ENCODE results near the gene JARID2.

Gene JARID2

DNA sequence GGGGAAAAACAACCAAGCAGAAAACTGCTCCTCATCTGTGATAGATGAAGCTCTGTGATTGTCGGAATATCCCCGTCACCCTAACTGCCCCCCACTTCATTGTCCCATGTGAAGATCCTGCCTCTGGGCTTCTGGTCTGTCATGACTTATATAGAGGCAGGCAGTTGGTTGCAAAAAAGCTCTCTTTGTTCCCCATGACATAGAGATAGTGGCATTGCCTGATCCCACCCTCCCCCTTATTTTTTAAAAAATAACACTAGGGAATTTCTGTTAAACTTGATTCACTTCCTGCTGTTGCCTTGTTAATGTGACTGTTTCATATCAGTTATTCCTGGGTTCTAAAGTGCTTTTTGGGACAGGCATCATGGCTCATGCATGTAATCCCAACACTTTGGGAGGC is 203.1 kb downstream of the JARID2 start:
- no peak for DNase-seq

DNA sequence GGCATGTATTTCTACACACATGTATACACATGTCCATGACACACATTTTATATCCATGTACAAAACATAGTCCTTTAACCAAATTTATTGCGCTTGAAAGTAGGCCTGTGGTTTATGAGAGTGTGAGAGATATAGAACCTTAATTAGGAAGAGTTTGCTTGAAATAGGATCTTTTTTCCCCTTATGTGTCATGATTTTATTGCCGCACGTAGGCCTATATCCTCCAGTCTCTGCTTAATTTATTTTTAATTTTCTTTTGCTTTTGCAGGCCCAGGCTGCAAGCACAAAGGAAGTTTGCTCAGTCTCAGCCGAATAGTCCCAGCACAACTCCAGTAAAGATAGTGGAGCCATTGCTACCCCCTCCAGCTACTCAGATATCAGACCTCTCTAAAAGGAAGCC is 205.9 kb downstream of the JARID2 start:
- DNase-seq = no peak

DNA sequence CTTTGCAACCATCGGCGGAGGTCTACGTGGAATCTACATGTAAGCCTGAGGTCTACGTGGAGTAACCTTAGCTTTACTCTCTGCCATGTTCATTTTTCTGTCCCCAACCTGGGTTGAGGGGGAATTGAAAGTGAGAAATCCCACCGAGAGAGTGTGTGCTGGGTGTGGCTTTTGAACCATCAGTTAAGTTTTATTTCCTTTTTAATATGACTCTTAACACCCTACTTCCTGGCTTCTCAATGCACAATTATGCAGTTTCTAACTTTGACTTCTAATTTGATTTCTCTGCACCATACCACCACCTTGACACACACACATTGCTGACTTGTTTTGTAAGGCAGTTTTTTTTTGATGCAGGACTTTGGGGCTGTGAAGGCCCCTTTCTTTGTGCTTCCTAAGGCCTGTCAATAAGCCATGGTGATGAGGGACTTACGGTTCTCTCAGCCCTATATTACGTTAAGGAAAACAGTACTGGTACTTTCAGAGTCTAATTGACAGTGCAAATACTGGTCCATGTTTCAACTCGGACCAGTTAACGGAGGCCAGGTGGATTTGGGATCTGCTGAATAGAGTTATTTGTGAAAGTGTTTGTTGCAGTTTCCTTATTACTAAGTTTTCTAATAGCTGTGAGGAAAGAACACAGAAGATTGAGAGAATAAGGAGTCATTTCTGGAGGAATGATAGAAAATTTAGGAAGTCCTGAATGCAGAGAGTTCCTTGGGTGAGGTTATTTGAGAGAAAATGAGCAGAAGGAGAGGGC is 206.5 kb downstream of the JARID2 start:
- DNase-seq = no peak

DNA sequence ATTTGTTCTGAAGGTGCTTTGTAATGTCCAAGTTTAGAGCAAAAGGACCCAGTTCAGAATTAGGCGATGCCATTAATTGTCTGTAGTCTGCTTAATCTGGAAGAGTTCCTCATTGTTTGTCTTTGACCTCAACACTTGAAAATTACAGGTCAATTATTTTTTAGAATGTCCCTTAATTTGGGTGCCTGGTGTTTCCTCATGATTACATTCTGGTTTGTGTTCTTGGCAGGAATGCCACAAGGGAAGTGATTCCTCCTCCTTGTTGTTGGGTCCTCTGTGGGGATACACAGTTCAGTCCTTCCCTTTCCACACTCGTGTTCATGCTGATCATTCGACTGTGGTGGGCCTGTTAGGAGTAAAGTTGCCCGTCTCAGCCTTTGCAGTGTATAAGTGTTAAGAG is 207.3 kb downstream of the JARID2 start:
- no peak for DNase-seq

DNA sequence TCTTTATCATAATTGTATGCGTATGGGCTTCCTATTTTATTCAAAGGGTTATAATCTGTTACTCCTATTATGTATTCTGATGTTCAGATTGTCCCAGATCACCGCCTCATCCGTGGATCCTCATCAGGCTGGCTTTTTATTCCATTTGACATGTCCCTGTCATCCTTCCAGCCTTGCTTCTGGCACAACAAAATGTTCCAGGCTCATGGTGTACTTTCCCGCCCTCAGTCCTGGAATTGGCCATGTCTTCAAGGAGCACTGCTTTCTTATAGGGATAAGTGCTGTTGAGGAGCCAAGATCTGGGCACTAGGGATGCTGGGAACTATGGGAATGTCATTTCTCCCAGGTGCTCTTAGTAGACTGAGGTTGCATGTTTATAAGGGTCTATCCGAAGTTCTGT is 207.8 kb downstream of the JARID2 start:
- no peak for DNase-seq

DNA sequence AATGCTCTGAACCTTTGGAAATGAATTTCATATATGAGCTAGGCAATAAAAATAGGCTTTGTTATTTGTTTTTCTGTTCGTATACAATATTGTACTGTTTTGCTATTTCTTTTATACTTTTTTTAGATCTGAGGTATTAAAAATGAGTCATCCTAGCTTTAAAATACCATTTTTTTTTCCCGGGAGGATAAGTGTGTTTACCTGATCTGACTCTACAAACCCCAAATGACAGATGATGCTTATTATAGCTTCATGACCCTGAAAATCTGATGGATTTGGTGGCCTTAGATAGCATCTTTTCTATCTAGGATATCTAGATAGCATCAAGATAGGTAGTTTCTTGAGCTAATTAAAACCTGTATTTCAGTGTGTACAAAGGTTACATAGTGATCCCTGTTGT is 210.6 kb downstream of the JARID2 start:
- DNase-seq = no peak

DNA sequence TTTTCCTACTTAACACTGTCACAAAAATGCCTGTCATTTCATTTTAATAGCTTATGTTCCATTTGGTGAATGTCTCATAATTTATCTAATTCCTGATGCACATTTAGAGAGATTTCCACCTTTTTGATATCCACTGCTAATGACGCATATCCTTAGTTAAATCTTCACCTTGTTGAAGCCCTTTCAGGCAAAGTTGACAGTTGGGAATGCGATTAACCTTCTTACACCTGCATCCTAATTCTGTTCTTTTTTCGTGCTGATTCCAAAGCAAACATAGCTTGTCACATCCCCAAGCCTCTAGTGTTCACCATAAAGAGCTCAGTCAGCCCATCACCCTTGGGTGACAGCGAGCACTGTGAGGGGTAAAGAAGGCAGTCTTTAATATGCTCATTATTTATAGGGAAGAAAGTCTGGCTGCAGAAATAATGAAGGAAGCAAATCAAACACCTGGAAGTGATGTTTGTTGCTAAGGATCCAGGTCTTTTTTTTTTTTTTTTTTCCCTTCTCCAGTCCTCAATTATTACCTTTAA is 211.3 kb downstream of the JARID2 start:
- DNase-seq = no peak

DNA sequence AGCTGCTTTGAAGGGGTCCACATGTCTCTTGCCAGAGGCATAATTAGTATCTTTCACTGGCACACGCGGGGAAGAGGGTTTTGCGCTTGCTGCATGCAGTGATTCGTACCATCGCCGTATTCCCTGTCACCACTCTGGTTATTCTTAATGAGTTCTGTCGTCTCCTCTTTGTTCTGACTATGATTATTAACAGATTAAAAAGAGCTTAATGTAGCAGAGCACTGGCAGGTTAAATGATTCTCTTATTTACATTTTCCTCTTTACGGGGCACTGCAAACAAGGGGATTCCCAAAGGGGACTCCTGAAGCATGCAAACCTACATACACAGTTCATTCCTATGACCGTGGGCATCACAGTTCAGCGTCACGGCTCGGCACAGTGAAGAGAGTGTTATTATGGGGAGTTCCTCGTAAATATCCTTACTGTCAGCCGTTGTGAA is 212.2 kb downstream of the JARID2 start:
- DNase-seq = no peak

DNA sequence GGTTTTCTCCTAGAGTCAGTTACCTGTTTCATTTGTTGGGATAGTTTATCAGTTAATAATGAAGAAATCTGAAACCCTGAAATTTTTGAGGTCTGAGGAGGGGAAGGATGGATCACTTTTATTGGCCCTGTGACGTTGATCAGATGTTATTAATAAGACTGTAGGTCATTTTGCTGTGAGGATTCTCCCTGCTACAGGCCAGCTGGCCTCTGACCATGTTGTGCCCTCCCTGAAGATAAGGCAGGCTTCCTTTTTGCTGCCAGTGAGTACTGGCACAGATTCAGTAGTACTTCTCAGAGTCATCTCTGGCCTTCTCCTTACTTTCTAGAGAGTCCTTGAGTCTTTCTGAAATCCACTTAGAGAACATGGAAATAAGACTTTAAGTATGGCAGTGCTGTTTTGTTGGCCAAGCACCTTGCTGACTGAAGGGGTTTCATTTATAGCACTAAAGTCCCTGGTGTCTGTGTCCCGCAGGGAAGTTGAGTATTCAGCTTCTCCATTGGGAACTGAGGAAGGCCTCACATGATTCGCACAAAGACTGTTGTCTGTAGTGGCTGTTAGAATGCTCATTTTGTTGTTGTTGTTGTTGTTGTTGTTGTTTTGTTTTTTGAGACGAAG is 214.3 kb downstream of the JARID2 start:
- DNase-seq = no peak

DNA sequence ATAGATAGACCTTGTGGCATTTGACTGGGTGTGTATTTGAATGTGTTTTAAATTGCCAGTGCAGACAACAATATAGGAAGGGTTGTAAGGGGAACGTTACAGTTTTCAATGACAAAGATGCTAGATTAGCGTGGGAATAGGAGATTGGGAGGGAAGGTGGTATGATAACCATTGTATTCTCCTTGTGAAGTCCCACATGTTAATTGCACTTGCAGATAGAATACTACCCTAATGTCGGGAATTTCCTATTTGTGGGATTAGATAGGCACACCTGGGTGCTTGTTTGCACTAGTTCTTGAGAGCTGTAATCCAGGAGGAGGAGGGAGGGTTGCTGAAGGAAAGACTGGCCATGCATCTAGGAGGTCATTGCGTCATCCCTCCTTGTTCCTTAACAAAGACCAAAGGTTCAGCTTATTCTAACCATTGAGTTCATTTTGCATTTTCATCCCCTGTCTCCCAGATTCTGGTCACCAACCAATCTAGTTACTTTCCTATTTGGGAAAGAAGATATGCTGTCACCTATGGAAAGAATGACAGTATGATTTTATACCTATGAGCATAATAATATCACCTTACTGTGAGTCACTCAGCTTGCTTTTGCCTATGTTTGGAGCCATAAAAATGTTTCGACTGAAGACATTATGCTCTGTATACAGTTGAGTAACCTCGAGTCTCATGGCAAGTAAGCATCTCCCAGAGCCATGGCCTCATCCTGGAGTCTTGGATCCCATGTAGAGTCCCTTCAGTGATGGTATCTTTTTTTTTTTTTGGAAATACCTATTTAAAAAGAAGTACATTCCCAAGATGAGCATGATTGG is 215.5 kb downstream of the JARID2 start:
- DNase-seq = no peak

DNA sequence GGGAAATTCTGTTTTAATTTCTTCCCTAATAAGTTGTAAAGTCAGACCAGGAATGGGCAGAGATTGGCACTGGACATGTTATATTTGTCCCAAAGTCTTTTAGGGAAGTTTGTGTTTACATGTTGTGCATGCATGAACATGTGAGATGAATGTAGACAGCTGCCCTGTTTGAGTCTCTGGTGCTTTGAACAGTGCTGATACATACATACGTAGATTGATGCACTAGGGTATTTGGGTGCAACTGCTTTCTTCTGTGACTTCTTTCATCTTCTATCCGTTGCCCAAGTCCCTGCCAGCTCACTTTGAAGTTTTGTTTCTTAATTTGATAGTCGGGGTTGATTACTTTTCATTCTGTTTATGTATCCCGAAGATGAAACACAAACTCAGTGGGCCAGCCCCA is 216.4 kb downstream of the JARID2 start:
- no peak for DNase-seq

DNA sequence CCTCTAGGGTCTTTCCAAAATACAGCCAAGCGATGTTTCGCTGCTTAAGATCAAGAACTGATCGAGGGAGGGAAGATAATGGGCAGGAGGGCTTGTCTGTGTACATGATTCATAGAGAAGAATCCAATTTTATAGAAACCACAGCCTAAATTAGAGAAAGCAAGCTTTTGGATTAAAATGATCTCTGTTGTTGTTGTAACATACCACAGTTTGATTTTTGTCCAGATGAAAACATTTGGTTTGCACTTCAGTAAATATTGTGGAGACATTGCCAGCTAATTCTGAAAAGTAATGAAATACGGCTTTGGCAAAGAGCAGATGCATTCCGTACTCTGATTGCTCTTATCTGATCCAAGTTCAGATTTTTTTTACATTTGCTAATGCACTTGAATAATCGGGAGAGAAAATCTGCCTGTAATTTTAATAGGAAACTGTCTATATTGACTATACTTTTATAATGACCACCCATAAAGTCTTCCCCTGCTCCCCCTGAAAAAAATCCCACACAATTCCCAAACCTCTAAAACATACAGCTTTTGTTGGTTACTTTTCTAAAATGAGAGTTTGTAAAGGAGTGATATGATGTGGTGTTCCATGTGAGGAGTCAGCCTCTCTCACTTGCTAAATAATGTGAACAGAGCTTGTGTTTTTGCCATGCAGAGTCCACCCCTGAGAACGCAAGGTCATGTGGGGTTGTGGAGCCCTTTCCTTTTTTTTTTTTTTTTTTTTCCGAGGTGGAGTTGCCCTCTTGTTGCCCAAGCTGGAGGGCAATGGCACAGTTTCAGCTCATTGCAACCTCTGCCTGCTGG is 217.1 kb downstream of the JARID2 start:
- DNase-seq = no peak

DNA sequence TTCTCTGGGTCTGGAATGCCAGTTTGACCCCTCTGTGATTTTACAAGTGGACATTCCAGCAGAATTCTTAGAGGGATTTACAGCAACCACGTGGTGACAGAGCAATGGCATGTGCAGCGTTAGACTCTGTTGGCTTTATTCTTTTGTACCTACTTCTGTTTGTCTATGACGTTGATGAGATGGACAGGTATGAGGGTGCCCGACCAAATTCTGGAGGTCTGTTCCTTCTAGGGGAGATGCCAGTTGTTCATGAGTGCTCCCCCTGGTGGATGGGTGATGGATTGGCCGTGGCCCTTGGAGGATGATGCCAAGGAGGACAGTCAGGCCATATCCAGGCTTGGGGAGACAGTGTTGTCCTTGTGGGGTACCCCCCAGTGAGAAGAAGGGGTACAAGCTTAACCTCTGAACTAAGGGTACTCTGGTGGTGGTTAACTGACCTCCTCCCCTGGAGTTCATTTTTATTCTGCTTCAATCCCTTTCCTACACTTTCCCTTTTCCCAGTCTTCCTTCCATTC is 218.4 kb downstream of the JARID2 start:
- peak; percentile 69 for DNase-seq

DNA sequence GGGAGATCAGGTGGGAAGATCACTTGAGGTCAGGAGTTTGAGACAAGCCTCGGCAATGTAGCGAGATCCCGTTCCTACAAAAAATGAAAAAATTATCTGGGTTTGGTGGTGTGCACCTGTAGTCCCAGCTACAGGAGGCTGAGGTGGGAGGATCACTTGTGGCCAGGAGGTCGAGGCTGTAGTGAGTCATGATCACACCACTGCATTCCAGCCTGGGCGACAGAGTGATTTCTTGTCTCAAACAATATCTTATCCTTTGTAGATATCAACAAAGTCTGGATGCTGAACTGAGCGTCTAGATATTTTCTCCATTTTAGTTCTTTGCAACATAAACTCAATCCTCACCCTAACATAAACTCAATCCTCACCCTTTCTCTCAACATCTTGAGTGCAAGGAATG is 219.3 kb downstream of the JARID2 start:
- DNase-seq = no peak

DNA sequence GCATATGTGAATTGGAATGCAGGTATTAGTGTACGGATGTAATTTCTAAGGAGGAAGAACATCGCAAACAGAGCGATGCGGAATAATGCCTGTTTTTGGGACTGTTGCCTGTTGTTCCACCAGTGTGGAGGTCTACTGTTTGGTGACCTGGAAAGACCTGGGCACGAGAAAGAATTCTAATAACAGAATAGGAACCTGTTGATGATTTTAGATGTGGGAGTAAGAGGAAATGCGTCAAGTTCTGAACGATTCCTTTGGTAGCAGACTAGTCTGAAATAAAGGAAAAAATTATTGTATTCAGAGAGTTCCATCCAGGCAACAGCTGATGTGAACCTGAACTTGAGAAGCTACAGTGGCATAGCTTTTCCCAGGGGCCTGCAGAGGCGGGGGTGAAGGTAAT is 224.9 kb downstream of the JARID2 start:
- DNase-seq = no peak

DNA sequence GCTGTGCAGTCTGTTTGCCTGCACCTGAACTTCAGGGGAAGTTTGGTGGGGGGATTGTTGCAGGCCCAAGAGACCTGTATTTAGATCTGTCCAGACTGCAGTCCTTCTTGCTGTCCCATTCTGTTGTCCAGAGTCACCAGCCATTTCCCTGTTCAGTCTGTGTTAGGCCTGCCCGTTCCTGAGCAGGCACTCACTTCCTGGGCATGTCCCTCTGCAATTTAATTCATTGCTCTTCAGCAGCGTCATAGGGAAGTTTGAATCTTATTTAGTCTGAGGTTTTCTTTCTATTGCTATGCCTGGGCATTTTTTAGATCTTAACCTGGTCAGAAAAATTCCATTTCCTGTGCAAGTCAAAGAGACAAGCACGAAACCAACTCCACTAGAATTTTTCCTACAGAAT is 226.8 kb downstream of the JARID2 start:
- no peak for DNase-seq

DNA sequence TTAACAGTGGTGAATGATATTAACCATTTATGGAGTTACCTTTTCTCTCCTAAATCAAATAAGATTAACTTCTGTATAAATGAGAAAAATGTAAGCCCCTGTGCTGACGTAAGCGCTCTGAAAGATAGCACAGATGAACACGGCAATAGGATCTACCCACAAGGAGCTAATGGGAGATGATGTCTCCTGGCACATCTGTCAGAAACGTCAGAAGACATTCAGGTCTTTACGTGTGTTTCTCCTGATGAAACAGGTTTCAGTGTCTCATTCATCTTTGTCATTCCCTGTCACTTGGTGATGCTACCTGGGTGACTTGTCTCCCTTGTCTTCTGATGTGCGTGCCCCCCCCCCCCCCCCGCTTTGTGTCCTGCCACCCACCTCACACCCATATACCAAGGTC is 227.3 kb downstream of the JARID2 start:
- DNase-seq = no peak

DNA sequence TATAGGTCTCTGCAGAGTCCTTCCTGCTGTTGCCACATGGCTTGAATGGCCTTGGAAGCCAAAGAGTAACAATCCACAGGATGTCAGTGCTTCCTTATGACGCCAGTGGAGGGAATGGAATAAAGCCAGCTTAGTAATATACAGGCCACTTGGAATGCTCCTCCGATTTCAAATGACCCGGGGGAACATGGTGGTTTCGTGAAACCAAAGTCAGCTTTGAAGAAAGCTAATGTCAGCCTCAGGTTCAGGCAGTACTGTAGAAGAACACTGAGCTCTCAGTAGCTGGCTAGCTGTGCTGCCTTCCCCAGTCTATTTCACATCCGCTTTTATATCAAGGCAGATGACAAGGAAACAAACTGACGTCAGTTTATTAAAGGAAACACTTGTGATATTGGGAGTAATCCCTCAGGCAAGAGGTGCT is 227.9 kb downstream of the JARID2 start:
- DNase-seq = no peak

DNA sequence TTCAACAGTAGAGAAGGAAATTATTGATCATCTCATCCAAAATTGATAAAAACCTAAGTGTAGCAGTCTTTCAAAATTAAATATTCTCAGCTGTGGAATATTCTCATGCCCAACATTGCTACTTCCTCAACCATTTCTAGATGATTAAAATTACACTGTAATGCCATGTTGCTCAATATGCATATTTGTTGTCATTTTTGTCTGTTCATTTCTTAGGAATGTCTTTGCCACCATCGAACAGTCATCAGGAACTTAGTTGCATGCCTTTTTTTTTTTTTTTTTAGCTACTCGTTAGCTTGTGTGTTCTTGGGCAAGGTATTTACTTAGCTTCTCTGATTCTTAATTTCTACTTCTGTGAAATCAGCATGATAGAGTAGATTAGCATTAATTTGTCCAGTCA is 228.3 kb downstream of the JARID2 start:
- DNase-seq = no peak

DNA sequence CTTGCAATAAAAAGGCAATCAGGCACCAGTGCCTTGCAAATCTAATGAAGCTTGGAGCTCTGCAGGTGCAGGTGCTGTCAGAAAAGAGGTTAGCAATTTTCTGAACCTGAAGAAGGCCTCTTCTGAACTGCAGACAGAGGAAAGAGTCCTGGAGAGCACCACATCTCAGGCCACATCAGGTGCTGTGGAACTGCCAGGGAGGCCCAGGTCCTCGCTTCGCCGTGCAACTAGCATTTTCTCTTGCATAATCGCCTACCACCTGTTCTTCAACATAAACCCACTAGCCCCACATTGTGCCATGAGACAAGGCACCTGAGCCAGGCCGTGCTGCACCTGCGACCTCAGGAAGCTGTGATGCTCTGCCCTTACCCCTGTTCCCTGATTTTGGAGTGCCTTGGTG is 229.4 kb downstream of the JARID2 start:
- DNase-seq = no peak

DNA sequence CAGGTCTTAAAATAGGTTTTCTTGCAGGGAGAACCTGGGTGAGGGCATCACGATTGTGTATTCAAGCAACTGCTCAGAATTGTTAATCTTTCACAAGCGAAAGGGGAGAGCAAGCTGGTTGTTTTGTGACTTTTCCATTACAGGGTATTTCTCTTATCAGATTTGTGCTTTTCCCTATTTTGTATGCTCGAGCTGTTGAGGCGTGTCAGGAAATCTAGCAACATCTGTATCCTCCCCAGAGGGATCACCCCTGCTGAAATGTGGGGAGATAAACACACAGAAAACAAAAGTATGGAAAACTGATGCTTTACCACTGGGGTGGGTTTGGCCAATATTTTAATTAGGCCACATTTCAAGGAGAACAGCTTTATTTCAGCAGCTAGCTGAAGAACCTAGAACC is 230.0 kb downstream of the JARID2 start:
- no peak for DNase-seq

DNA sequence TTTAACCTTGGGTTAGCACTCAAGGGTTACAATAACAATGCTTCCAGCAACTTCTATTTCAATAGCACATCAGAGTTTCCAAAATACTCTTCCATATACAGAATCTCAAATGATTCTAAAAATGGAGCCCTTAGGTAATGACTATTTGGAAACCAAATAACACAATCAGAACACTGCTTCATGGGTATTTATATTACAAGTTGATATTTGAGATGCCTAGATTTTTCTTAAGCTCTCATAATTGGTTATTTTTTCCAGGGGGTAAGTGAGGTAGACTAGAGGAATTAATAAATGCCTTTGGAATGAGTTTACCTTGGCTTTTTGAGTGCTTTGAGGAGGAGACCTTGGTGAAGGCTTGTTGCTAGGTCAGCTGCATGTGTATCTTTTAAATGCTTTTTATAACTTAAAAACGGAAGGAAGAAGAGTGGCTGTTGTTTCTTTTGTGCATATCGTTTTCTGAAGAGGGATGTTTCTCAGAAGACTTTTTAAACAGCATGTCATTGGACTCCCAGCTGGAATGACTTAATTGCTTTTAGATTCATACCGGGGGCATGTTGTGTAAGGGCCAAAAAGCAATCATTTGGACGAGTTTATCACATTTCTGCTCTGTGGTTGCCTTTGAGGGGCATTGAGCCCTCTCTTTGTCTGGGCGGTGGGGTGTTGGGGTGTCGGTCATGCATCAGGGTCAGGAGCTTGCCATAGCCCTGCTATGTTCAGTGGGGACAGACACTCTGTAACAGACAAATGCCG is 230.9 kb downstream of the JARID2 start:
- DNase-seq = no peak

All from CD4-positive, alpha-beta T cell treated with Interleukin-6 for 4 hours (primary cell).